Subcutaneous abdominal adipose tissue (tissue), 5 donors: ENCODE results near the gene NOS2.
A peak's percentile ranks its signal among the peaks of the same experiment; 100 is the strongest.

Experiments
- H3K27ac ChIP-seq: one replicate; pipeline ENCODE4 v1.7.0; 2013; ENCODE audit warnings: low read depth, mild to moderate bottlenecking, inconsistent platforms, low read length, moderate library complexity
- H3K27me3 ChIP-seq, 5 donors: one replicate each; pipeline ENCODE4 v1.7.0; 2013; ENCODE audit warnings: low read length in 5 of 5, inconsistent platforms in 1 of 5; ENCODE audit not compliant: control insufficient read depth in 5 of 5, insufficient read depth in 4 of 5
- H3K36me3 ChIP-seq, 5 donors: one replicate each; pipeline ENCODE4 v1.7.0; 2013; ENCODE audit warnings: low read length in 5 of 5; ENCODE audit not compliant: control insufficient read depth in 5 of 5, insufficient read depth in 5 of 5
- H3K4me1 ChIP-seq, 5 donors: one replicate each; pipeline ENCODE4 v1.7.0; 2013; ENCODE audit warnings: low read length in 5 of 5, mild to moderate bottlenecking in 3 of 5, moderate library complexity in 1 of 5; ENCODE audit not compliant: control insufficient read depth in 5 of 5, insufficient read depth in 5 of 5
- H3K4me3 ChIP-seq, 5 donors: one replicate each; pipeline ENCODE4 v1.7.0; 2013; ENCODE audit warnings: low read length in 5 of 5, low read depth in 1 of 5
- H3K9ac ChIP-seq, 5 donors: one replicate each; pipeline ENCODE4 v1.7.0; 2013; ENCODE audit warnings: low read length in 5 of 5, mild to moderate bottlenecking in 4 of 5, moderate library complexity in 3 of 5
- H3K9me3 ChIP-seq, 5 donors: one replicate each; pipeline ENCODE4 v1.7.0; 2013; ENCODE audit warnings: low read length in 5 of 5; ENCODE audit not compliant: control insufficient read depth in 5 of 5
- donor health status: healthy.
- donor health status: healthy.
- donor health status: healthy.
- donor health status: healthy.
- donor health status: healthy.

The NOS2 gene

DNA sequence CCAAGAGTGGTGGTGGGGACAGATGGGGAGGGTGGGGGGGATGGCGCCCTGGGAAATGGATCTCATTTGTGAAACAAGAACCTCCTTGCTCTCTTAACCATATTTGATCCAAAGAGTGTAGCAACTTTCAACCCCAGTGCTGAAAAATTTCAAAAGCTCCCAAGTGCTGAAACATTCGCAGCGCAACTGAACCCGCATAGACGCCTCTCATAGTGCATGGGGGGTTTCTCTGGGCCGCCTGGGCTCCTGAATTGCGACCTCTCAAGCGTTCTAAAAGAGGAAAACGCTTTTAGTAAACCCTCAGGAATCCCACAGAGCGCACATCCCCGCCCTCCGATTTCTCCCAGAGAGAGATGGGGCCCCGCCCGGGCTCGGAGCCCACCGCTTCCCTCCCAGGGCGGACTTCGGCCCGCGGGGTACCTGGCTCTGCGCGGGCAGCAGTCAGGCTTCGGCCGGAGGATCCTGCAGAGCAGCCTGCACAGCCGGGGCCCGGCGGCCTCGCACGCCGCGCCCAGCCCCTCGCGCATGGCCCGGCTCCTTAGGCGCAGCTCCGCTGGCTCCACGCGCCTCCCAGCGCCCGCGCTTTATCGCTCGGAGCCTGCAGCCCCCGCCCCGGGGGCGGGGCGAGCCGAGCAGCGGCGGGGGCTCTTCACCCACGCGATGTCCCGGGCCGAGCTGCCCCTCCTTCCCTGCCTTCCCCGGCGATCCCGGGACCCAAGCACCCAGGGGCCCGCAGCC, 7.0 kb downstream of the NOS2 start:
- Histone ChIP-seq H3K4me3 (peak overlapping the region in 4 of 5 donors; percentile 42 to 52 (median 43)), H3K27ac (no peak overlapping the region), H3K27me3 (peaks cover 0 to 23% (median 11%) of the 10 kb centered on the region in 5 donors), H3K4me1 (peaks cover 0 to 12% (median 10%) of the 10 kb centered on the region in 5 donors), H3K9me3 (no peaks in the 10 kb centered on the region), H3K36me3 (no peaks in the 10 kb centered on the region), H3K9ac (peak overlapping the region in 2 of 5 donors; percentile 20 to 23)

DNA sequence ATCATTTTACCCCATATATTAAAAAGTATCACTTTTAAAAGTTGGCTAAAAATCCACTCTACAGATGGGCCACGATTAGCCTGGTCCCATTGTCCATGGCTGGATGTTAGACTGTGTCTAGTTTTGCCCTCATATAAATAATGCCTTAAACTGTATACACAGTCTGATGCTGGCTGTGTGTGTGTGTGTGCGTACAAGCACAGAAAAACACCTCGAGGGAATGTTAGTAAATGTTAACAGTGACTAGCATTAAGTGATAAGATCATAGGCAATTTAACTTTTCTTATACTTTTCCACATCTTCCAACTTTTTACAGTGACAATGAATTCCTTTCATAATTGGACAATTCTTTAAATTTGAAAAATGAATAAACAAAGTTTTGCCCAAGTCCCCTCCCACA, 8.2 kb downstream of the NOS2 start:
- Histone ChIP-seq H3K9ac (no peak overlapping the region), H3K4me1 (peaks cover 0 to 12% (median 10%) of the 10 kb centered on the region in 5 donors), H3K27ac (no peak overlapping the region), H3K36me3 (no peaks in the 10 kb centered on the region), H3K4me3 (no peak overlapping the region), H3K27me3 (peaks cover 0 to 17% (median 11%) of the 10 kb centered on the region in 5 donors), H3K9me3 (no peaks in the 10 kb centered on the region)

DNA sequence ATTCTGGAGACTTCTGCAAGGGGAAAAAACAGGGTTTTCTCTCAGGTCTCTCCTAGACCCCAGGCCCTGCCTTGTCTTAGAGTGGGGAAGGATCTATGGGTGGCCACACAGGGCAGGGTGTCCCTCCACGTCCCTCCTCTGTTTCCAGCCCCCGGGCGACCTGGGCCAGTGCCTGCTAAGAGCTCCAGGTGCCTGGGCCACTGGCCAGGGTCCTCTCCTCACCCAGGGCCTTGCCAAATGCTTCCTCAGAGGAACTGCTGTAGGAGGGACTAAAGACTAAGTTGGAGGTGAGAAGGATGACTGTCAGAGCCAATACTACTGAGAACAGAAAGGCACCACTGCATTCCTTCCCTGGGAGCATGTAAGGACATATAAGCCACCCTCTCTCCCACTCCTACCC, 11.4 kb downstream of the NOS2 start:
- Histone ChIP-seq H3K36me3 (no peaks in the 10 kb centered on the region), H3K27ac (no peak overlapping the region), H3K27me3 (peaks cover 0 to 9% (median 7%) of the 10 kb centered on the region in 5 donors), H3K9ac (no peak overlapping the region), H3K4me1 (peaks cover 0 to 9% (median 8%) of the 10 kb centered on the region in 5 donors), H3K9me3 (no peaks in the 10 kb centered on the region), H3K4me3 (no peak overlapping the region)

DNA sequence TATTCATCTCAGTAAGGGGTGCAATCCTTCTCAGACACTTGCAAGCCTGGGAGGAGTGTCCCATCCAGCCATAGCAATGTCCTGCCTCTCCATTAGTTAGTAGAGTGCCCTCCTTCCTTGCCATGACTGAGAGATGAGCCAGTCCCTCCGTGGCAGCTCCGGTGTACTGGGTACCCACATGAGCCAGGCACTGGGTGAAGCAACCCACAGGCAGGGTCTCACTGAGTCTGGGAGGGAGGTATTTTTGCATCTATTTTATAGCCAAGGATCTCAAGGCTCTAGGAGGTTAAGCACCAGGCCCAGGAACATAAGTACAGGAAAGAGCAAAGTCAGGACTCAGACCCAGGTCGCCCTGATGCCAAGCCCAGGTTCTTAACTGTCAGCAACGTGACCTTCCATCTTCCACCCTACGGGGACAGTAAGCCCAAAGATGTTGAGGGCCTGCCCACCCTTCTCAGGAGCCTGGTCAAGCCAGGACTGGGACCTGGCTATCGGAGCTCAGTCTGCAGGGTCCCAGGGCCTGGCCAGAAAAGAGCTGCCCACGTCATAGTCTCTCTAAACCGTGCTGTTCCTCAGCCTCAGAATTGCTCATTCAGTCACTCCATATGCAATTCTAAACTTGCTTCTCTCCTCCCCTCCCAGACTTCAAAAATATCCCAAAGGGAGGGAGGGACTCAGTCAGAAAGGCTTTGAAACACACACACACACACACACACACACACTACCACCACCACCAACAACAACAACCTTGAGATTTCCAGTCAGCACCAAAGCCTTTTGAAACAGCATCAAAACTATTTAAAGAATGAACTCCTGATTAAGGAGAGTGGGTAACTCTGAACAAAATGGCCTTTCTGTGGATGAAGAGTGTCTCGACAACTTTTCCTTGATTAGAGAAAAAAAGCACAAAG, 16.6 kb downstream of the NOS2 start:
- Histone ChIP-seq H3K4me3 (no peak overlapping the region), H3K27me3 (peaks cover 0 to 3% (median 0%) of the 10 kb centered on the region in 5 donors), H3K36me3 (no peaks in the 10 kb centered on the region), H3K4me1 (peaks cover 0 to 17% (median 15%) of the 10 kb centered on the region in 5 donors), H3K9ac (no peak overlapping the region), H3K9me3 (no peaks in the 10 kb centered on the region), H3K27ac (no peak overlapping the region)

DNA sequence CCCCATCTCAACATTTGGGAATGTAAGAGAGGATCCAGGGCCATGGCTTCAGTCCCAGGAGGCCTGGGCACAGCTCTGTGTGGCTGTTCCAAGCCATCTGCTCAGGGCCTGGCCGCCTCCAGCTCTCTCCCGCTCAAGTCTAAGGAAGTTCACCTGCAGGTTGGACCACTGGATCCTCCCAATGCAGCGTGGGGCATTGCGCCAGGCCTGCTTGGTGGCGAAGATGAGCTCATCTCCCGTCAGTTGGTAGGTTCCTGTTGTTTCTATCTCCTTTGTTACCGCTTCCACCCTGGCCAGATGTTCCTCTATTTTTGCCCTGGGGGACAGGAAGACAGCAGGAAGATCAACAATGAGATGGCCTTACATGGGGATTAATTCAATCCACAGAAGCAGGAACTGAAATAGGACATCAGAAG, 17.5 kb downstream of the NOS2 start:
- Histone ChIP-seq H3K4me3 (no peak overlapping the region), H3K27me3 (peaks cover 0 to 3% (median 0%) of the 10 kb centered on the region in 5 donors)

DNA sequence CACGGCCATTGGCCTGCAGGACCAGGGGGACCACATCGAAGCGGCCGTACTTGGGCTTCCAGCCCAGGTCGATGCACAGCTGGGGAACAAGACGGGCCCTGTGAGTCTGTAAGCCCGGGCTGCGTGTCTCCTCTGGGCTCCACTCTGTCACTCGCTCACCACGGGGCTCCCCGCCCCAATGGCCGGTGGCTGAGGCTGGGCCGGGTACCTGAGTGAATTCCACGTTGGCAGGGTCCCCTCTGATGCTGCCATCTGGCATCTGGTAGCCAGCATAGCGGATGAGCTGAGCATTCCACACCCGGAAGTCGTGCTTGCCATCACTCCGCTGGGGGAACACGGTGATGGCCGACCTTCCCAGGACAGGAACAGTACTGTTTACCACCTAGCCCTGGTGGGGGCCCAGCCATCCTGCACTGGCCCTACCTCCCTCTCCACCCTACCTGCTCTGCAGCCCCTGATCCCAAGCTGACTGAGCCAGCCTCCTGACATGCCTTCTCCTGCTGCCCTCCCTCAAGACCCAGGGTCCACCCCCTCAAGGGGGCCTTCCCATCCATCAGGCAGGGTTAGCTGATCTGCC, 19.4 kb downstream of the NOS2 start:
- Histone ChIP-seq H3K27me3 (peaks cover 0 to 3% (median 0%) of the 10 kb centered on the region in 5 donors), H3K4me1 (peaks cover 0 to 17% (median 15%) of the 10 kb centered on the region in 5 donors), H3K27ac (no peak overlapping the region), H3K9ac (no peak overlapping the region), H3K9me3 (no peaks in the 10 kb centered on the region), H3K36me3 (no peaks in the 10 kb centered on the region), H3K4me3 (no peak overlapping the region)

More for the DNA sequence above, 17.5 kb downstream of the NOS2 start:
- H3K9me3 ChIP-seq, result no peaks in the 10 kb centered on the region
- no peak overlapping the region for H3K9ac ChIP-seq
- no peak overlapping the region for H3K27ac ChIP-seq
- H3K4me1 ChIP-seq, result peaks cover 0 to 17% (median 15%) of the 10 kb centered on the region in 5 donors
- H3K36me3 ChIP-seq, result no peaks in the 10 kb centered on the region

DNA sequence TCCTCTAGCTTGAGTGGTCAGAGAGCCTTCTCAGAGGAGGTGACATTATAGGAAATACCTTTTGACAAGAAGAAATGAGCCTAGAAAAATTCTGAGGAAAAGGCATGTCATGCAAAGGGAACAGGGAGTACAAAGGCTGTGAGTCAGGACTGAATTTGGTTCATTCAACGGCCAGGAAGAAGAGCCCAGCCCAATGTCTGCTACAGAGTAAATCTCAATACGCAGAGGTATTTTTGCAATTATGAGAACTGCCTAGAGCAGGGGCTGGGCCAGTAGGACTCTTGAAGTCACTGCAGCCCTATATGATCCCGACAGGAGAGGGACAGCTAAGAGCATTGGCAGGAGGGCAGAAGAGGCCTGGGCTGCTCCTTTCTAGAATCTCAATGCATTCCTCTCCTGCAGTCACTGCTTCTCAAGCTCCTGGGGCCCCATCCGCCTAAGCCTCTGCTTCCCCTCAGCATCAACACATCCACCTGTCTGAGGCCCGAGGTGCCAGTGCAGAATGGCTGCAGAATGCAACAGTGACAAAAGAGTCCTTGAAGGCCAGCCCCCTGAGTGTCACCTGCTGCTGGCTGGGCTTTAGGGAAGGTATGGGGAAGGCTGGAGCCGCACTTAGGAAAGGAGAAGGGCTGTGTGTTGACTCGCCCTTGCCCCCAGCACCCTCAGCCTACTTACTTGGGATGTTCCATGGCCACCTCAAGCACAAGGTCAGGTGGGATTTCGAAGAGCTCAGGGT, 20.1 kb downstream of the NOS2 start:
- H3K4me3 ChIP-seq, result no peak overlapping the region
- peaks cover 0 to 3% (median 0%) of the 10 kb centered on the region in 5 donors for H3K27me3 ChIP-seq
- H3K9me3 ChIP-seq, result no peaks in the 10 kb centered on the region
- H3K4me1 ChIP-seq, result peaks cover 0 to 17% (median 15%) of the 10 kb centered on the region in 5 donors
- no peak overlapping the region for H3K27ac ChIP-seq
- H3K36me3 ChIP-seq, result no peaks in the 10 kb centered on the region
- H3K9ac ChIP-seq, result no peak overlapping the region

DNA sequence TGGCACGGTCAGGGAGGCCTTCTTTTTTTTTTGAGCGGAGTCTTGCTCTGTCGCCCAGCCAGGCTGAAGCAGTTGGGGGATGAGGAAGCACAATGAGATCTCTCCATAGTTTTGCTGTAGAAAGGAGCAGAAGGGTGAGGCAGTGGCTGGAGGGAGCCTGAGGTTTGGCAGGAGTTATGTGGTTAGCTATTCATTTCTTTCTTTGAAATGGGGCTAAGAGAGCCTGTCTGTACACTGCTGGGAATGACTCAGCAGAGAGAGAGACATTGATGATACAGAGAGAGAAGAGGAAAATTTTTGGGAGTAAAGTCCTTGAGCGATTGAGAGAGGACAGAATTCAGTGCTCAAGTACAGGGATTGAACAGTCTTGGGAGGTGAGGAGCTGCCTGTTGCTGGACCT, 22.1 kb downstream of the NOS2 start:
- H3K36me3 ChIP-seq, result no peaks in the 10 kb centered on the region
- no peak overlapping the region for H3K4me3 ChIP-seq
- H3K4me1 ChIP-seq, result peaks cover 0 to 12% (median 9%) of the 10 kb centered on the region in 5 donors
- no peak overlapping the region for H3K9ac ChIP-seq
- no peaks in the 10 kb centered on the region for H3K9me3 ChIP-seq
- H3K27ac ChIP-seq, result no peak overlapping the region
- H3K27me3 ChIP-seq, result peaks cover 0 to 3% (median 0%) of the 10 kb centered on the region in 5 donors

DNA sequence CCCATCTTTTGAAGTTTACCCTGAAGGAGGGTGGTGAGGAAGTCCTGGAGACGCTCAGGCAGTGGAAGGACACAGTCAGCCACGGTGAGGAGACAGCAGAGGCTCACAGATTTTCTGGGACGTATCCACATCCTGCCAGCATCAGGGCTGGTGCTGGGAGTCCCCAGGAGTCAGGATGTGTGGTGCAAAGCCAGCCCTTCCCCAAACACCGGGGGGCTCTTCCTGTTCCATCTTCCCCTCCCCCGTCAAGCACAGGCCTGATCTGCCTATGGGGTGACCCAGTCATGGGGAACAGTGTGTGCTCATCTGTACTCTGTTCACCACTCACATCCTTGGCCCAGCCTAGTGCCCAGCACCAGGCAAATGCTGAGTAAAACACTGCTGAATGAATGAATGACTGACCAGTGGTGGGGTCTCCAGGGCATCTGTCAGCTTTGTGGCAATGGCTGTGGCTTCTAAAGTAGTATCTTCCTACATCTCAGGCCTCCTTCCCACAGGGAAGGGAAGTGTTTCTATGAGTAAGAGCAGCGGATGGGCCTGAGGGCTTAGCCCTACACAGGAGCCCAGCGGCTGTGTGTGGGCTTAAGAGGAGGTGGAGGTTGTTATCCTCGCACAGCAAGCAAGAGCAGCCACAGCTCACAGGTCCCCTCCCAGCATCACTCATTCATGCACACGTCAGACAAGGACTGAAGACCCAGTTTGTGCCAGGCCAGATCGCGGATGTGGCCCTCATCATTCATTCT, 23.3 kb downstream of the NOS2 start:
- no peaks in the 10 kb centered on the region for H3K9me3 ChIP-seq
- no peak overlapping the region for H3K9ac ChIP-seq
- H3K4me3 ChIP-seq, result no peak overlapping the region
- H3K27ac ChIP-seq, result no peak overlapping the region
- H3K4me1 ChIP-seq, result peaks cover 0 to 2% (median 0%) of the 10 kb centered on the region in 5 donors
- H3K27me3 ChIP-seq, result peaks cover 0 to 3% (median 0%) of the 10 kb centered on the region in 5 donors
- no peaks in the 10 kb centered on the region for H3K36me3 ChIP-seq
